Right lobe of liver (tissue), 4 donors: ENCODE results near the gene FOXP2.

ENCODE experiments used
- POLR2A ChIP-seq: fragments of 450-650 bp; IDR thresholded peaks from one replicate; pipeline ENCODE4 v1.6.1; 2017; ENCODE audit warnings: antibody characterized with exemption, mild to moderate bottlenecking
- TF ChIP-seq, protein P1 (sequence below), 4 donors: fragments of 200-600 bp in 3 of 4; fragments of 450-650 bp in 1 of 4; IDR thresholded peaks; one replicate each; pipeline versions ENCODE4 v1.5.1 to v1.8.0; 2016 to 2022; ENCODE audit warnings: antibody characterized with exemption in 4 of 4, mild to moderate bottlenecking in 2 of 4
- donor health status: DM: no; HTN: no; CAD: no.
- donor health status: DM: no; HTN: no; CAD: no.
- donor health status: DM: no; HTN: yes; CAD: no.

DNA sequence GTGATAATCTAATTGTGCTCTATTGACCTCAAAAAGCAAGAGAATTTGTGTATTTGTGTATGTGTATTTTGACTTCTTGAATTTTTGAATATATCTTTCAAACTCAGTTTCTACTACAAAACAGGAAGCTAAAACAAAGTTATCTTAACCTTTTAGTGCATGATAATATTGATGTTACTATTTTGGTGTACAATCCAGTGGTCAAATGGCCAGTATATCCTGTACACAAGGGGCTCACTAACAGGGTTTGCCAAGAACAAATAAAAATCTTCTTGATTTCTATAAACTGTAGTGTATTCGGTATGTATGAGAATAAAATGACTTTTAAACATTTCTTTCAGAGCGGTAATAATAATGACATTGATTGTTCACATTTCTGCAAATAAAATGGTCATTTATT, 69.6 kb downstream of the FOXP2 start:
- TF ChIP-seq, protein P1, sequence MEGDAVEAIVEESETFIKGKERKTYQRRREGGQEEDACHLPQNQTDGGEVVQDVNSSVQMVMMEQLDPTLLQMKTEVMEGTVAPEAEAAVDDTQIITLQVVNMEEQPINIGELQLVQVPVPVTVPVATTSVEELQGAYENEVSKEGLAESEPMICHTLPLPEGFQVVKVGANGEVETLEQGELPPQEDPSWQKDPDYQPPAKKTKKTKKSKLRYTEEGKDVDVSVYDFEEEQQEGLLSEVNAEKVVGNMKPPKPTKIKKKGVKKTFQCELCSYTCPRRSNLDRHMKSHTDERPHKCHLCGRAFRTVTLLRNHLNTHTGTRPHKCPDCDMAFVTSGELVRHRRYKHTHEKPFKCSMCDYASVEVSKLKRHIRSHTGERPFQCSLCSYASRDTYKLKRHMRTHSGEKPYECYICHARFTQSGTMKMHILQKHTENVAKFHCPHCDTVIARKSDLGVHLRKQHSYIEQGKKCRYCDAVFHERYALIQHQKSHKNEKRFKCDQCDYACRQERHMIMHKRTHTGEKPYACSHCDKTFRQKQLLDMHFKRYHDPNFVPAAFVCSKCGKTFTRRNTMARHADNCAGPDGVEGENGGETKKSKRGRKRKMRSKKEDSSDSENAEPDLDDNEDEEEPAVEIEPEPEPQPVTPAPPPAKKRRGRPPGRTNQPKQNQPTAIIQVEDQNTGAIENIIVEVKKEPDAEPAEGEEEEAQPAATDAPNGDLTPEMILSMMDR (IDR thresholded peaks at IDR 0.05) = no peak
- no peak for TF ChIP-seq POLR2A
